Astrocyte of the spinal cord (primary cell): ENCODE data around the gene STK31.
A peak's percentile ranks its signal among the peaks of the same experiment; 100 is the strongest.

Source experiments
- DNase-seq: peaks from one replicate; pipeline ENCODE4 v3.0.0; 2011; ENCODE audit warnings: low read depth, low spot score
- H3K4me3 ChIP-seq: 2 replicates; pipeline ENCODE4 v1.5.1; 2011; ENCODE audit warnings: low read depth, mild to moderate bottlenecking, low read length, moderate library complexity
- CTCF ChIP-seq: IDR thresholded peaks from 2 replicates; pipeline ENCODE4 v1.5.1; 2012; ENCODE audit warnings: low read depth, mild to moderate bottlenecking, low read length, inconsistent platforms
- in situ Hi-C: cut with HindIII; loops from 2 replicates; pipeline ENCODE4 v1.10.0; 2017; ENCODE audit warnings: low sequenced_read_pairs

The STK31 gene

GRCh38 chr7:23710000-23710399 is at the start of gene STK31:
Gene STK31 (plus strand): TSS chr7:23710219. CDS start chr7:23710286, 67 bp downstream.
- in situ Hi-C loops = no loop called here
- no peak within 1 kb of the TSS for H3K4me3 ChIP-seq
- TF ChIP-seq CTCF = no peak
- DNase-seq = no peak

- no peak for TF ChIP-seq CTCF
- no peak for DNase-seq
- no peak overlapping the region for H3K4me3 ChIP-seq
- in situ Hi-C loops = no loop called here
Measured at GRCh38 chr7:23661385-23661784, 48.6 kb upstream of the STK31 start.

GRCh38 chr7:23662124-23662983 is 47.7 kb upstream of the STK31 start:
- no peak for TF ChIP-seq CTCF

GRCh38 chr7:23662984-23663313 is 47.1 kb upstream of the STK31 start:
- H3K4me3 ChIP-seq = no peak overlapping the region
- in situ Hi-C loops = no loop called here
- no peak for DNase-seq
- no peak for TF ChIP-seq CTCF

More at GRCh38 chr7:23662124-23662983, 47.7 kb upstream of the STK31 start:
- peak; percentile 15 for DNase-seq
- in situ Hi-C loops = no loop called here
- H3K4me3 ChIP-seq = no peak overlapping the region

GRCh38 chr7:23664122-23664521 is 45.9 kb upstream of the STK31 start:
- no peak overlapping the region for H3K4me3 ChIP-seq
- in situ Hi-C loops = no loop called here
- DNase-seq = no peak
- TF ChIP-seq CTCF = no peak

GRCh38 chr7:23672033-23672432 is 38.0 kb upstream of the STK31 start:
- no peak overlapping the region for H3K4me3 ChIP-seq
- in situ Hi-C loops = no loop called here
- no peak for DNase-seq
- TF ChIP-seq CTCF = no peak
